Mucosa of descending colon (tissue), 3 donors: ENCODE measurements around the gene FBXO24. TPM values are rescaled to one million over a fixed set of nuclear protein-coding genes. Genes with fewer than 3 reads are reported as not detected.

Experiments used
- ATAC-seq: fragments of 200-7000 bp; cut with Tn5 transposase; one replicate; pipeline ENCODE4 v1.9.1; 2020; ENCODE audit warnings: mild to moderate bottlenecking, moderate library complexity
- DNase-seq, 3 donors: peaks; one replicate each; pipeline ENCODE4 v3.0.0-alpha.2; 2020
- H3K36me3 ChIP-seq: fragments of 200-600 bp; one replicate; pipeline ENCODE4 v1.8.0; 2021; ENCODE audit warnings: low read depth, mild to moderate bottlenecking
- H3K4me1 ChIP-seq: fragments of 200-600 bp; one replicate; pipeline ENCODE4 v1.8.0; 2021; ENCODE audit warnings: low read depth, mild to moderate bottlenecking
- H3K4me3 ChIP-seq: fragments of 200-600 bp; one replicate; pipeline ENCODE4 v1.8.0; 2021; ENCODE audit warnings: mild to moderate bottlenecking
- H3K9me3 ChIP-seq: fragments of 200-600 bp; one replicate; pipeline ENCODE4 v1.8.0; 2021; ENCODE audit warnings: mild to moderate bottlenecking
- CTCF ChIP-seq: fragments of 200-600 bp; IDR thresholded peaks from one replicate; pipeline ENCODE4 v1.8.0; 2022; ENCODE audit warnings: antibody characterized with exemption, mild to moderate bottlenecking
- intact Hi-C, 2 donors: fragments of 100-400 bp; cut with DNase I in 1 of 2; cut with micrococcal nuclease in 1 of 2; formaldehyde crosslinking; loops; one replicate each; pipeline versions ENCODE4 v1.11.0 to v1.11.1; 2022; cut with DNase I, micrococcal nuclease
- total RNA-seq, 3 donors: library from RNA; stranded (reverse); fragmentation: NEBNext Ultra II Directional in 2 of 3; extraction: Animal tissue kit (Norgen Biotek cat#: 25700) in 2 of 3; gene quantifications; one replicate each; pipeline versions ENCODE4 v1.2.1 to v1.2.4, GENCODE V29; 2021 to 2023
- donor health status: DM: no; HTN: no; CAD: no; lungs with moderate emphysema.
- donor health status: DM: no; HTN: no; CAD: no.
- donor health status: DM: no; HTN: yes; CAD: no.

Gene FBXO24
- total RNA-seq, 3 donors from 2014 or later = 0.48 to 1.1 (median 0.66) TPM

GRCh38 chr7:100621554-100621953 is 35.4 kb downstream of the FBXO24 start:
- ATAC-seq (no peak), DNase-seq (no peak)
- intact Hi-C loops = no loop called here
- Histone ChIP-seq H3K4me3 (no peak overlapping the region), H3K9me3 (no peaks in the 10 kb centered on the region), H3K4me1 (no peaks in the 10 kb centered on the region), H3K36me3 (no peaks in the 10 kb centered on the region)
- no peak for TF ChIP-seq CTCF

- intact Hi-C loops = no loop called here
- TF ChIP-seq CTCF = no peak
- no peaks in the 10 kb centered on the region for H3K9me3 ChIP-seq
- H3K36me3 ChIP-seq = no peaks in the 10 kb centered on the region
- no peak overlapping the region for H3K4me3 ChIP-seq
- DNase-seq (no peak), ATAC-seq (no peak)
- peaks cover 4% of the 10 kb centered on the region for H3K4me1 ChIP-seq
Observed at GRCh38 chr7:100623951-100624824, 38.1 kb downstream of the FBXO24 start.

- peaks cover 4% of the 10 kb centered on the region for H3K4me1 ChIP-seq
- ATAC-seq = no peak
- no peak overlapping the region for H3K4me3 ChIP-seq
- no peaks in the 10 kb centered on the region for H3K36me3 ChIP-seq
- intact Hi-C loops = no loop called here
- DNase-seq = no peak
- no peak for TF ChIP-seq CTCF
- no peaks in the 10 kb centered on the region for H3K9me3 ChIP-seq
Observed at GRCh38 chr7:100626055-100626454, 39.9 kb downstream of the FBXO24 start.

GRCh38 chr7:100626530-100627237 is 40.6 kb downstream of the FBXO24 start:
- Histone ChIP-seq H3K4me1 (peaks cover 4% of the 10 kb centered on the region), H3K36me3 (no peaks in the 10 kb centered on the region), H3K4me3 (no peak overlapping the region), H3K9me3 (no peaks in the 10 kb centered on the region)
- intact Hi-C loops = no loop called here
- ATAC-seq (peak; percentile 99), DNase-seq (peak; percentile 93)
- TF ChIP-seq CTCF = no peak

GRCh38 chr7:100627238-100627549 is 41.1 kb downstream of the FBXO24 start:
- no peaks in the 10 kb centered on the region for H3K36me3 ChIP-seq
- ATAC-seq (no peak), DNase-seq (peak in 1 of 3 donors; percentile 38)
- TF ChIP-seq CTCF = no peak
- H3K4me1 ChIP-seq = peaks cover 4% of the 10 kb centered on the region
- intact Hi-C loops = no loop called here
- no peak overlapping the region for H3K4me3 ChIP-seq
- no peaks in the 10 kb centered on the region for H3K9me3 ChIP-seq
